GM19239 (cell line): Measurements from ENCODE around the gene C3orf70.

Source experiments
- DNase-seq: peaks from one replicate; pipeline ENCODE4 v3.0.0; 2011; ENCODE audit warnings: low spot score; ENCODE audit not compliant: insufficient read length
- FAIRE-seq: peaks from 2 replicates; lab custom pipeline; 2011; peaks lifted over from hg19 to GRCh38; lab: Jason Lieb, UNC

The C3orf70 gene

DNA sequence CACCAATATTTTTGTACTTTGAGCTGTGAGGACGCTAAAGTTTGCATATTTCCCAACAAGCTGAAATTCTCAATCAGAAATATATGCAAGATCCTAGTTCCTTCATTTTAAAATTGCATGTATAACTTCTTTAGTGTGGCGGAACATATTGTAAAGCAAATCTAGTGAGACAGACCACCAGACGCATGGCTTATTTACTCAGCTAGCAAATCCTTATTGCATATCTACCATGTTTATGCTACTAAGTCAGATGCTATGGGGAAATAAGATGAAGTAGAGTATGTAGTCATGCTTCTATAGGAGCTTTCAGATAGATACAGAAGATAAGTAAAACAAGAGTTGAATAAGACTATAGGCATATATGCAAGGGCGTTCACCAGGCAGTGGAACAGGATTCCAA is 62.0 kb downstream of the C3orf70 start:
- DNase-seq = no peak
- no peak for FAIRE-seq

DNA sequence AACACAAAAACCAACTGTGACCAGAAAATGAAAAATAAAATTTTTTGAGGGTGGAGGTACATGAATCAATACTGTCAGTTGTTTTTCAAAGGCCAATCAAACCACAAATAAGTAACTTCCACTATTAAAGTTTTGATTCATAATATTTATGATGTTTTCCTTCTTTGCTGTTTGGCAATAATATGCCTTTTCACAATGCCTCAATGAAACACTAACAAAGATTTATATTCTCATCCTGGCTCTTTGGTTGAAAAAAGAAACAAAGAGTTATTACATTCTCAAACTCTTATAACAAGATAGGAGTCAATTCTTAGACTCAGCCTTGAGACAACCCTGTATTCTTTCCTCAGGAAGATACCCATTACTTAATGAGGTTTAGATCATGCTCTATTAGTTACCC is 63.1 kb downstream of the C3orf70 start:
- DNase-seq = no peak
- no peak for FAIRE-seq

DNA sequence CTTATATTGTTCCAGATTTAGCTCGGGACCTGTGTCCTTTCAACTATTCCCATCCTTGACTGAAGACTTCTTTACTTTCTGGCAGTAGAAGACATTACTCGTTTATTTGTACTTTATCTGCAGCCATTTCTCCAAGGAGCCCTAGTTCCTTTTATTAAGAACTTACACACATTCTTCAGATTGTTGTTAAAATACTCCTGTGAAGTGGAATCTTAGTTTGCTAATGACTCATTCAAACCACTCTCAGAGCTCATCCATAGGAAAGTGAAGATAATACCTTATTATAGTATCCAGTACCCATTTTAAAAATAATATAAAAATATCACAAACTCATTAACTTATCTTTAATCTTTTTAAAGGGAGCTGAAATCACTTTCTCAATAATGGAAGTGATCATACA is 63.5 kb downstream of the C3orf70 start:
- DNase-seq (no peak), FAIRE-seq (no peak)

DNA sequence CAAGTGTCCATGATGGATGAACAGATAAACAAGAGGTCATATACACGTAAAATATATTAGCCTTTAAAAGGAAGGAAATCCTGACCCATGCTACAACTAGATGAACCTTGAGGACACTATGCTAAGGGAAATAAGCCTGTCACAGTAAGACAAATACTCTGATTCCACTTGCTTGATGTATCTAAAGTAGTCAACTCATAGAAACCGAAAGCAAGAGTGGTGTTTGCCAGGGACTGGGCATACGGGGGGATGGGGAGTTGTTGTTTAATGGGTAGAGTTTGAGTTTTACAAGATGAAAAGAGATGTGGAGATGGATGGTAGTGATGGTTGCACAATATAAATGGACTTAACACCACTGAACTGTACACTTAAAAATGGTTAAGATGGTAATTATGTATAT is 65.4 kb downstream of the C3orf70 start:
- FAIRE-seq = no peak
- DNase-seq = no peak

DNA sequence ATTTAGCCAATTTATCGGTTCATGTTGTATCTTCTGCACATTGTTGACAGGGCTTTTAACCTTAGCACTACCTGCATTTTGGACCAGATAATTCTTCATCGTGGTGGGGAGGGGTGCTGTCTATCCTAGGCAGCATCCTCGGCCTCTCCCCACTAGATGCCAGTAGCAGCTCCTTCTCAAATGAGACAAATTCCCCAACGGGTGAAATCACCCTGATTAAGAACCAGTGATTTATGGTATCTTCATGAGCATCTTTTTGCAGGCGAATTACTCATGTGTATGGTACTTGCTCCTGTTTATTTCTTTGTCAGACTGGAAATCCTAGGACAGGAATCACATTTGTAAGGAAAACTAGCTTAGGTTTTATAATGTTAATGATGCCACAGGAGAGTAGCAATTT is 68.0 kb downstream of the C3orf70 start:
- FAIRE-seq (no peak), DNase-seq (no peak)

DNA sequence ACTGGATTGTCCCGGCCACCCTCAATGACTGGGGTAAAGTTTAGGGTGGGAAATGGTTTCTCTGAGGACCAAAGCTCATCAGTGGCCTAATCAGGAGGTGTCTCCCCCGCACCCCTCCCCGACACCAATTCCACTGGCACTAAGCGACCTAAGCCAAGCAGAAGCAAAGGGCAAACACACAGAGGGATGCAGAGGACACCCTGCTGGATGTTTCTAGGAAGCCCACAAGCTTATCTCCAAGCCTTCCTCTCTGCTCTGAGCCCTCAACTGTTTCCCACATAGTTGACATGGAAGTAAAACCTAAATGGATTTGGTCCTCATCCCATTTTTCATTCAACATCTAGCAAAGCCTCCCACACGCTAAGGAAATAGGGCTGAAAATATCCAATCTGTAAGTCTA is 68.5 kb downstream of the C3orf70 start:
- DNase-seq (no peak), FAIRE-seq (no peak)

DNA sequence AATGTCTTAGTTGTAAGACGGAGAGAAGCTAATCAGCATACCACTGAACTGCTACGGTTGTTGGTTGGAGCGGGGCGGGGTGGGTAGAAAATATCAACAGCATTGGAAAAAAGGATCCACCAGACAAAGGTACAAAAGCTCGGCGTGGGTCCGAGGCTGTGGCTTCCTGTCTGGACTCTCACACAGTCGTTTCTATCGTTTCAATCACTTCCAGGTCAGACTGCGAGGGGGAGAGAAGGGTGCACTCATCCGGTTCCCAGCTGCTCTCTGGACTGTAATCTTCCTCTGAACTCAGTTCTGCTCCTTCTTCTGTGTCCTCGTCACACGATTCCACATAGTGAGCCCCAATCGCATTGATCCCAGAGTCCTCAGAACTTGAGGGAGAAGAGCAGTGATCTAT is 70.0 kb downstream of the C3orf70 start:
- no peak for FAIRE-seq

DNA sequence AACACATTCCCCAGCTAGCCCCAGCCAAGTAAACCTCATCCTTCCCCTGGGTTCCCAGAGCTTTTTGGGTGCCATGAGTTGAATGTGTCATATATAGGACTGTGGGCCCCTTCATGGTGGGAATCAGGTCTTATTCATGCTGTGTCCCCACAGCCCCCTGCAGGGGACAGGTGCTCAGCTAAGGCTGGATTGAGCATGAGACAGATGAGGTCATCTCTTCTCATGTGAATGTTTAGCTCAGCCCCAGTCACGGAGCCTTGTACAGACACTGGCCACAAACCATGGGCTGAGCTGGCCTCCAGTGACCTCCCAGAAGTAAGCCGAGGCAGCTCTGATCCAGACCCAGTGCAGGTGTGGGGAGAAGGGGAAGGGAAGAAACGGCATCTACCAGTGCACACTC is 70.7 kb downstream of the C3orf70 start:
- no peak for FAIRE-seq
- DNase-seq = no peak

More for the DNA sequence above, 70.0 kb downstream of the C3orf70 start:
- DNase-seq = no peak

DNA sequence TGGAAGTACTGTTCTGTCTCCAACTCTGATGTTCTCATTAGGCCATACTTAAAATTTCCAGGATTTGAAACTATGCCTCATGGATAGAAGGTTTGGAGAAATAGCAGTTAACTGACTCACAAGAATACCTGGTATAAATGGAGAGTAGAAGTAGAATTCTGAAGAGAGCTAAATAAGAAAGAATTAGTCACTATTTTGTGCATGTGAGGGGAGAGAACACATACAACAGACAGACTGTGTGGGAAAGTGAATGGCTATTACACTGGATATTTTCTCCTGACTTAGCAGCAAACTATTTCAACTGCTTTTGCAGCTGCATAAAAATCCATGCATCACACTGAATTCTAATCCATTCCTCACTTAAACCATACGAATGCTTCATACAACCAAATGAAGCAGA is 71.3 kb downstream of the C3orf70 start:
- DNase-seq = no peak
- no peak for FAIRE-seq

DNA sequence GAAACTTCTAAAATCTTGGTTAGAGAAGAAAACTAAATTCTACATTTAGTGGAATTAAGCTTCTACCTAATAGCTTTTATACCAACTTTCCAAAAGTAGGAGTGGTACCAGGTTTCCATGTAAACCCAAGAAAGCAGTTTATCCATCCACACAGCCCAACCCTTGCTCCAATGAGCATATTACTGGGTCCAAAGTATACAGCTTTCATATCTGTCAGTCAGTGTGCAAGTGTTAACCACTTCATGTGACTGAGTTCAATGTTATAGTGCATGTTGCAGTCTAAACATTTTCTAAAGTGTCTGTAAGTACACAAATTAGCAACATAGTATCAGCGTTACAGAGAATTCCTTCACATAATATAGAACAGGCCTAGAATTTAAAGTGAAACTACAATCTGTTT is 73.2 kb downstream of the C3orf70 start:
- no peak for DNase-seq
- FAIRE-seq = no peak

DNA sequence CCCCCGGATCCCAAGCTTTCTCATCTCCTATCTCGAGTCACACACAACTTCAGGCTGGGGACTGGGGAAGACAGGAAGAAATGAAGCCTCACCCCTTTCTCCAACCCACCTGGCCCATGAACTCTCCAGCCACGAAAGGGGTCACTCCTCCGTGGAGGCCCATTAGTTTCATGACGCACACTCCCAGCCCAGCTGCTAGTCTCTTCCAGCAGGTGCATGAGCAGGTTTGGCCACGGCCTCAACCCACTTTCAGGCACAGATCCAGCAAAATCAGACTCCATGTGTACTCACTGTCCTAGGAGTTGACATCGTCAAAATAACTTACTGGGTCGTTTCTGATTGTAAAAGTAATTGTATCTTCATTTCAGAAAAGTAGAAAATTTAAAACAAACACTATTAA is 76.6 kb downstream of the C3orf70 start:
- FAIRE-seq (no peak), DNase-seq (no peak)

DNA sequence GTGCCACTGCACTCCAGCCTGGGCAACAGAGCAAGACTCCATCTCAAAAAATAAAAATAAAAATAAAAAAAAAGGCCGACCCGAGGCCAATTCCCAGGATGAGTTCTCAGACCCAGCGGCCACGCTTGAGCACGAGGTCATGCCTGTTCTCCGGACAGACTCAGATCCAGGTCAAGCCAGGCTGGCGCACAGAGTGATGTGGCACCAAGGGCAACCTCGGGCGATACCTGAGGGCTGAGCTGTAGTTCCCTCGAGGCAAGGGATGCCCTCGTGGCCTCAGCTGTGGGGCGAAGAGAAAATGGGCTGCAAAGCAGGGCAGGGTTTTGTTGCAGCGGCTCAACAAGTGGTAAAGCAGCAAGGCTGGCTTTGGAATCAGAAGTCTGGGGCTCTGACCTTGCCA is 77.3 kb downstream of the C3orf70 start:
- DNase-seq (no peak), FAIRE-seq (no peak)

DNA sequence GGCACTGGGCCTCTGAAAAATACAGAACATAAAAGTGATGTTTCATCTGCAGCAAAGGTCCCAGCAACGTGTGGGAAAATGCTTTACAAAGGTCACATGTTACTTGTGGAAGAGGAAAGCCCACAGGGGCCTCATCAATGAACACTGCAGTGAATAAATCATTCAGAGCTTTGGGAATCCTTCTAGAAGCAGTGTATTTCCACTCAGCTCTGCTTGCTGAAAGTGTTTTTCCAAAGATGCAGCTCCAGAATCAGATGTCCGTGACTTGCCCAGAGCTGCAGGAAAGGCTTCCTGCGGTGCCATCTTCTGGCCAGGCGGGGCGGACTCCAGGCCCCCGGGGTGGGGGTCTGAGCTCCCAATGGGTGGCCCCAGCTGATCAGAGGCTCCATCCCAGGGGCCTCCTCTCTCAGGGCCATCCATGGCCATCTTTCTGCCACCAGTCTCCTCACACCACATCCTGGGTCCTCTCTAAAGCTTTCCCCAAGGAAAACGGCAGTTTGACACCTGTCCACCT is 81.5 kb downstream of the C3orf70 start:
- FAIRE-seq = no peak
- DNase-seq = no peak

DNA sequence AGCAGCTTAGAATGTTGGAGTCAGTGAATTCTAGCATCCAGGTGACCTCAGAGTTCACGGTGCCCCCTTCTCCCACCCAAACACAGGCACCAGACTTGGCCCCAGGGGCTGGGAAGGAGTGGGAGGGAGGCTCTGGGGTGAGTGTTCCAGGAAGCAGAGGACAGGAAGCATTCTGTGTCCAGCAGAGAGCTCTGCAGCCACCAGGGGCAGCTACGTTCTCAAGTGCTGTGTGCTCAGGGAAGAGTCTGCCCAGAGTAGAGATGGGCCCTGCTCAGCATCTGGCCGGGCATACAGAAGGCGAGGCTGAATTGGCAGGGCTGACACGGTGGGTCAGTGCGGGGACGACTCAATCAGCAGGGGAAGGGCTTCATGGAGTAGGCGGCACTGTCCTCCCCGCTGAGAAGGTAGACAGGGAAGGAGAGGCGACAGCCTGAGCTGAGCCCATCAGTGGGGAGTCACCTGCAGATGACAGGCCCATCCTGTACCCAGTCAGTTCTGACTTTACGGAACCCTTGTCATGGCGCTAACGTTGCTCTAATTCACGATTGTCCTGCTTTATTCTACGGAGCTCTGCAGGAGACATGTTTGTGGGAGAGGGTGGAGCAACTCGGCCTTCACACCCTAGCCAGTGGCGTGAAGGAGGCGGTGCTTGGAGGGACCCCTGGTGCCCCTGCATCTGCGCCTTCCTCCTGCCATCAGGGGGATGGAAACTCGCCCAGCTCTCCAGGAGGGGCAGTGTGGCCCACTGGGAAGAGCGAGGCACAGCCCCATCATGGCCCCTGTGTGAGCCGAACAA is 82.2 kb downstream of the C3orf70 start:
- FAIRE-seq (no peak), DNase-seq (no peak)

DNA sequence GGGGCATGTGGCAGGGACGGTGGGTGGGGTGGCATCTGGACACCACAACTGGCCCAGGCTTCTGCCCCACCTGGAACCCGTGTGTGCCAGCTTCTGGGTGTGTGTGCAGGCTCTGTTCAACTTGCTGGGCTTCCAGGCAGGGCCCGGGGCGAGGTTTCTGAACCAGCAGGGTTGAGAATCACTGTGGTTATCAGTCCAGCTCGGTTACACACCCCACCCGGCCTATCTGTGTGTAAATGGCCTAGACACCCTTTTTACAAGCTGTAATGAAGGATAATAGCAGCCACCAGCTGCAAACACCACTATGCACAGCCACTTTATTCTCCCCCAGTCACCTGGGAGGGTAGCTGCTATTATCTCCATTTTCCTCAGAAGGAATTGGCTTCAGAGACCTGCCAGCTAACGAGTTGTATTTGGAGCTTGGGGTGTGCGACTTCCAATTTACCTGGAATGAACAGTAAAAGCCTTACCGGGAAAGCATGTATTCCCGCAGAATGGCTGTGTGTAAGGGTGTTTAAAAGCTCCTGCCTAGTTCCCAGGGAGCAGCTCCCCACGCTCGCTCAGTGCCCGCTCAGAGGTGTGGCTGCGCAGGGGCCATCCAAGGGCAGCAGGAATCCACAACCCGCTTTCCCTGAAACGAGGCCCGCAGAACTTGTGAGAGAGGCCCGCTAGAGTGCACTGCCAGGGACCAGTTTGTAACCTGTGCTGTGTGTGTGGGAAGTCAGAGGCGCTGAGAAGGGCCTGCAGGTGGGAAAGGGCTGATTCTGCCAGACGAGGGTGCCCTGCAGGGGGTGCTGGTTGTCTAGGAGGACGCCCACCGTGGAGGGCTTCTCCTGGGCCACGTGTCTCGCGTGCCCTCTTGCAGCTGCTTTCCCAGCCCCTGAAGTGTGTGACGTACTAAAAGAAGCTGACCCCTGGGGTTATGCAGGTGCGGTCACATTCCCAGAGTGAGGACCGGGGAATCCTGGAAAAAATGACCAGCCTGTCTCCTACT is 83.5 kb downstream of the C3orf70 start:
- DNase-seq (no peak), FAIRE-seq (no peak)

DNA sequence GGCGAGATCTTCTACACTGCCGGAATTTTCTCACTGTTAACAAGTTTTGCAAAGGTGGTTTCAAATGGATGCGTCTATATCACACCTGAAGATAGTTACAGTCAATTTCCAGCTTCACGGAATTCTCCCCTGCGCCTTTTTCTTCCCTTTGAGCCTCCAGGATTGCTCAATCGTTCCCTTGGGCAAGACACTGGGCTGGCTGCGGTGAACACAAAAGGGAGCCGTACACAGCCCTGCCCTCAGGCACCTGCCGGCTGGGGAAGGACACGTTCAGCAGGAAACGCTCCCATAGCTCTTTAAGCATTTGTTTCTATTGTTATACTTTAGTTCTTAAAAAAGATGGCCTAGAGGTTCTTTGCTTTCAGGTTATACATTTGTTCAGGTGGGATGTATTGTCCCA is 85.7 kb downstream of the C3orf70 start:
- no peak for DNase-seq
- FAIRE-seq = no peak

DNA sequence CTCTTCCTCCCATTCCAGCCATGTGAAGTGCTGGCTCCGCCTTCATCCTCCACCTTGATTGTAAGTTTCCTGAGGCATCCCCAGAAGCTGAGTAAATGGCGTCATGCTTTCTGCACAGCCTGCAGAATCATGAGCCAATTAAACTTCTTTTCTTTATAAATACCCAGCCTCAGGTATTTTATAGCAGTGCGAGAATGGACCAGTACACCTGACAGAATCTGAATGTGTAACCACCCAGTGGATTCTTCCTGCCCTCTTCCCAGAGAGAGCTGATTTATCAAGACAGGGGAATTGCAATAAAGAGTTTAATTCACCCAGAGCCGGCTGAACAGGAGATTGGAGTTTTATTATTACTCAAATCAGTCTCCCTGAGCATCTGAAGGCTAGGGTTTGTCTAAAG is 86.6 kb downstream of the C3orf70 start:
- no peak for DNase-seq
- no peak for FAIRE-seq

DNA sequence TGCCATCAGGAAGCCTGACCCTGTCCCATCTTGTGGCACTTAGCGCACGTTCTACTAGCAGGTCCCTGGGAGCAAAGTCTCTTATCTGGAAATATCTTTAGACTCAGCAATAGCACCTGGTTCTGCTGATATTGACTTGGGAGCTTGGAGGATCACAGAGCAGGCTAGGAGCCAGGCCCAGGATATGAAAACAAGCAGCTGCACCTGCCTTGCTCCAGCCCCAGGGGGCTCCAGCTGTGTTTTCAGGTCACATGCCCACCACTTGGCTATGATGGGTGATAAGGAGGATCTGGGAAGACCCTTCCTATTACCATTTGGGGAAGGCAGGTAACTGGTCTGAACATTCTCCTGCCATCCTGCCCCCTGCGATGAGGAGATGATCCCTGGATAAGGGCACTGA is 87.8 kb downstream of the C3orf70 start:
- DNase-seq = no peak
- no peak for FAIRE-seq

DNA sequence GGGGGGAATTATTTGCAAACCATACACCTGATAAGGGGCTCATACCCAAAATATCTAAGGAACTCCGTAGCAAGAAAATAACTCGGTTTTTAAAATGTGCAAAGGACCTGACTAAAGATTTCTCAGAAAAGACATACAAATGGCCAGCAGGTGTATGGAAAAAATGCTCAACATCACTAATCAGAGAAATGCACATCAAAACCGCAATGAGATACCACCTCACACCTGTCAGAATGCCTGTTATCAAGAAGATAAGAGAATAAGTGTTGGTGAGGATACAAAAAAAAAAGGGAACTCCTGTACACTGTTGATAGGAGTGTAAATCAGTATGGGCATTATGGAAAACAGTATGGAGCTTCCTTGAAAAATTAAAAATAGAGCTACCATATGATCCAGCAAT is 89.4 kb downstream of the C3orf70 start:
- DNase-seq (no peak), FAIRE-seq (no peak)

DNA sequence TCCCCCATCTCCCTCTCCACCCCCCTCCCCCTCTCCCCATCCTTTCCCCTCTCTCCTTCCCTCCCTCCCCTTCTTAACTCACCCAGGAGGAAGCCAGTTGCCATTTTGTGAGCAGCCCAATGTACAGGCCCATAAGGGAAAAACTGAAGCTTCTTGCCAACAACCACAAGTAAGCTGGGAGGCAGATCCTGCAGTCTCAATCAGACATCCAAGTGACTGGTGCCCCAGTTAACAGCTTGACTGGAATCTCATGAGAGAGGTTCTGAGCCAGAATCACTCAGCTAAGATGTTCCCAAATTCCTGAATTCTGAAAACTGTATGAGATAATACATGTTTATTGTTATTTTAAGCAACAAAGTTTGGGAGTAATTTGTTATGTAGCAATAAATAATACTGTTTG is 90.7 kb downstream of the C3orf70 start:
- FAIRE-seq (no peak), DNase-seq (no peak)

DNA sequence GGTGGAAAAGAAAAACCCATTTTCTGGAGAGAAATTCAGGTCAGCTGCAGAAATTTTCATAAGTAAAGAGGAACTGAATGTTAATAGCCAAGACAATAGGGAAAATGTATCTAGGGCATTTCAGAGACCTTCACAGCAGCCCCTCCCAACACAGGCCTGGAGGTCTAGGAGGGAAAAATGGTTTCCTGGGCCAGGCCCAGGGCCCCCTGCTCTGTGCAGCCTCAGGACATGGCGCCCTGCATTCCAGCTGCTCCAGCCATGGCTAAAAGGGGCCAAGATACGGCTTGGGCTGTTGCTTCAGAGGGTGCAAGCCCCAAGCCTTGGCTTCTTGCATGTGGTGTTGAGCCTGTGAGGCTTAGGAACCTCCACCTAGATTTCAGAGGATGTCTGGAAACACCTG is 92.2 kb downstream of the C3orf70 start:
- DNase-seq (no peak), FAIRE-seq (no peak)
